ENCODE data around the gene YY1. TPM values are rescaled to one million over a fixed set of nuclear protein-coding genes. Genes with fewer than 3 reads are reported as not detected.

YY1 gene
- total RNA-seq, 1 donor from 2014 or later: 41.9 TPM

- TF ChIP-seq, protein P1, sequence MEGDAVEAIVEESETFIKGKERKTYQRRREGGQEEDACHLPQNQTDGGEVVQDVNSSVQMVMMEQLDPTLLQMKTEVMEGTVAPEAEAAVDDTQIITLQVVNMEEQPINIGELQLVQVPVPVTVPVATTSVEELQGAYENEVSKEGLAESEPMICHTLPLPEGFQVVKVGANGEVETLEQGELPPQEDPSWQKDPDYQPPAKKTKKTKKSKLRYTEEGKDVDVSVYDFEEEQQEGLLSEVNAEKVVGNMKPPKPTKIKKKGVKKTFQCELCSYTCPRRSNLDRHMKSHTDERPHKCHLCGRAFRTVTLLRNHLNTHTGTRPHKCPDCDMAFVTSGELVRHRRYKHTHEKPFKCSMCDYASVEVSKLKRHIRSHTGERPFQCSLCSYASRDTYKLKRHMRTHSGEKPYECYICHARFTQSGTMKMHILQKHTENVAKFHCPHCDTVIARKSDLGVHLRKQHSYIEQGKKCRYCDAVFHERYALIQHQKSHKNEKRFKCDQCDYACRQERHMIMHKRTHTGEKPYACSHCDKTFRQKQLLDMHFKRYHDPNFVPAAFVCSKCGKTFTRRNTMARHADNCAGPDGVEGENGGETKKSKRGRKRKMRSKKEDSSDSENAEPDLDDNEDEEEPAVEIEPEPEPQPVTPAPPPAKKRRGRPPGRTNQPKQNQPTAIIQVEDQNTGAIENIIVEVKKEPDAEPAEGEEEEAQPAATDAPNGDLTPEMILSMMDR (conservative IDR thresholded peaks at IDR 0.05; ENCODE audit: low read depth, low read length): no peak
- H3K4me3 ChIP-seq (ENCODE audit: low read depth, low read length): no peak overlapping the region
- DNase-seq (ENCODE audit: low read depth): no peak
Observed at GRCh38 chr14:100250732-100251465, 12.0 kb downstream of the YY1 start.

DNA sequence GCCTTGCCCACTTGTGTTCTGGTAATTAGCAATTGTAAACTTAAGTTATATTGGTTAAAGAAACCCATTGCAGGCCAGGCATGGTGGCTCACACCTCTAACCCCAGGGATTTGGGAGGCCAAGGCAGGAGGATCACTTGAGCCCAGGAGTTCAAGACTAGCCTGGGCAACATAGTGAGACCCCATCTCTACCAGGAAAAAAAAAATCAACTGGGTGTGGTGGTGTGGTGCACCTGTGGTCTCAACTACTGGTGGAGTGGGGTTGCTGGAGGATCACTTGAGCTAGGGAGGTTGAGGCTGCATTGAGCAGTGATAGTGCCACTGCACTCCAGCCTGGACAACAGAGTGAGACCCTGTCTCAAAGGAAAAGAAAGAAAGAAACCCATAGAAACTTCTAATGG lies 13.7 kb downstream of the YY1 start:
- no peak for DNase-seq (ENCODE audit: low read depth)
- no peak overlapping the region for H3K4me3 ChIP-seq (ENCODE audit: low read depth, low read length)
- TF ChIP-seq, protein P1 (conservative IDR thresholded peaks at IDR 0.05; ENCODE audit: low read depth, low read length): no peak

GRCh38 chr14:100256339-100256895 lies 17.5 kb downstream of the YY1 start:
- no peak for DNase-seq (ENCODE audit: low read depth)
- TF ChIP-seq, protein P1 (conservative IDR thresholded peaks at IDR 0.05; ENCODE audit: low read depth, low read length): no peak
- H3K4me3 ChIP-seq (ENCODE audit: low read depth, low read length): no peak overlapping the region

- H3K4me3 ChIP-seq (ENCODE audit: low read depth, low read length): no peak overlapping the region
- TF ChIP-seq, protein P1 (conservative IDR thresholded peaks at IDR 0.05; ENCODE audit: low read depth, low read length): no peak
- DNase-seq (ENCODE audit: low read depth): no peak
Observed at GRCh38 chr14:100261621-100262020, 22.7 kb downstream of the YY1 start.

- DNase-seq (ENCODE audit: low read depth): no peak
- TF ChIP-seq, protein P1 (conservative IDR thresholded peaks at IDR 0.05; ENCODE audit: low read depth, low read length): no peak
- H3K4me3 ChIP-seq (ENCODE audit: low read depth, low read length): no peak overlapping the region
Observed at GRCh38 chr14:100262545-100262944, 23.6 kb downstream of the YY1 start.

DNA sequence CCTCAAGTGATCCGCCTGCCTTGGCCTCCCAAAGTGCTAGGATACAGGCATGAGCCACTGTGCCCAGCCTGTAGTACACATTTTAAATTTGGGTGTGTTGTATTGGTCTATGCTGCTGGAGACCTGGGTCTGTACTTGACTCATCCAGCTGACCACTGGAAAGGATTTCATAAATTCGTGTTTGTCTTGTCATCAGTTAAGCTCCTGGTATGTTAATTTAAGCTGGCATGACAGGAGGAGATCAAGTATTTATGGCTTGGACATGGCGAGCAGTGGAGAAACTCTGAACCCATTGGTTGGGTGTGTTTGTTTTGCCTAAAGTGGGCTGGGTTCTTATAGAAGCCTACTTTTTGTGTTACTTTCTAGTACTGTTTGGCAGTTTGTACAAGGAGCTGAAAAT lies 24.2 kb downstream of the YY1 start:
- TF ChIP-seq, protein P1 (conservative IDR thresholded peaks at IDR 0.05; ENCODE audit: low read depth, low read length): no peak
- DNase-seq (ENCODE audit: low read depth): no peak
- no peak overlapping the region for H3K4me3 ChIP-seq (ENCODE audit: low read depth, low read length)

DNA sequence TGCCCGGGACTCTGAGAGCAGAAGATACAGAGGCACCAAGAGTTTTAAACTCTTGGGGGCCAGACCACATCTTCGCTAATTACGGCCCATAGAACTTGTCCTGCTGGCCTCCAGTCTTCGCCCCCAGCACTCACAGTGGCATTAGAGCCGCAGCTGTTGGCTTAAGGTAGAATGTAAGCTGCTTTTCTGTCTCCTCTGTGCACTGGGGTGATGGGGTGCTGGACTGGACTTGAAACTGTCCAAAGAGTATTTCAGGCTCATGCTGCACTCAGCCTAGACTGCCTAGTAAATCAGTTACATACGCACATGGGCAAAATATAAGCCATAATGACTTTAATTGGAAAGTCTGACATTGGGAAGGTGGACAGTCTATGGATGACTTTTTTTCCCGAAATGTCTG lies 29.0 kb downstream of the YY1 start:
- no peak overlapping the region for H3K4me3 ChIP-seq (ENCODE audit: low read depth, low read length)
- TF ChIP-seq, protein P1 (conservative IDR thresholded peaks at IDR 0.05; ENCODE audit: low read depth, low read length): no peak
- DNase-seq (ENCODE audit: low read depth): no peak

Data from epithelial cell of proximal tubule (primary cell).